Left hindlimb (tissue), 1 donor: ENCODE measurements around the gene NUP37.
"Not testable (repeated sequence)": the region's sequence is repeated elsewhere in the genome, so short reads cannot be mapped to it uniquely, and the experiment has no call there.

ENCODE experiments used
- DNase-seq: peaks from one replicate; pipeline ENCODE4 v3.0.0-alpha.2; 2018

NUP37 gene

DNA sequence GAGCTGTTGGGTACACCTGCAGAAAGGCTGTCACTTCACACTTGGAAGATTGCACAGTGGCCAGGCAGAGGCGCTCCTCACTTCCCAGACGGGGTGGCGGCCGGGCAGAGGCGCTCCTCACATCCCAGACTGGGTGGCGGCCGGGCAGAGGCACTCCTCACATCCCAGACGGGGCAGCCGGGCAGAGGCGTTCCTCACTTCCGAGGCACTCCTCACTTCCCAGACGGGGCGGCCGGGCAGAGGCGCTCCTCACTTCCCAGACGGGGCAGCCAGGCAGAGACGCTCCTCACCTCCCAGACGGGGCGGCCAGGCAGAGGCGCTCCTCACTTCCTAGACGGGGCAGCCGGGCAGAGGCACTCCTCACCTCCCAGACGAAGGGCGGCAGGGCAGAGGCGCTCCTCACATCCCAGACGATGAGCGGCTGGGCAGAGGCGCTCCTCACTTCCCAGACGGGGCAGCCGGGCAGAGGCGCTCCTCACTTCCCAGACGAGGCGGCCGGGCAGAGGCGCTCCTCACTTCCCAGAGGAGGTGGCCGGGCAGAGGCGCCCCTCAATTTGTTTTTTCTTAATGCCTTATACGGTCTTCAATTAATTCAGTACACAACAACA lies 30.6 kb downstream of the NUP37 start:
- DNase-seq, result not testable (repeated sequence)

DNA sequence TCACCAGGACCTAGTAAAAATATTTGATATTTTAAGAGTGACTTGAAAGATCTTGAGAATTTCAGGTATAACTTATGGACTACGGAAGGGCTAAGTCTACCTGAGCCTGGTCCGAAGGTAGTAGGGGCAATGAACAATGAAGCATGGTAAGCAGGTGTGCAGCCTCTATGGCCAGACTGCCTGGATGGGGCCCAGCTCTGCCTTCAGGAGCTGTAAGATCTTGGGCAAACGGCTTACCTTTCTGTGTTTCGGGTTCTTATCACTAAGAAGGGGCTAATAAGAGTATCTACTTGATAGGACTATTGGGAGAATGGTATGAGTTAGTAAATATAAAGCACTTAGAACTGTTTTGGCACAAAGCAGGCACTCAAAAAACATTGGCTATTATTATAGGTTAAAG lies 39.1 kb downstream of the NUP37 start:
- DNase-seq, result no peak

GRCh38 chr12:102072092-102072491 lies 47.8 kb downstream of the NUP37 start:
- not testable (repeated sequence) for DNase-seq

- no peak for DNase-seq
These were observed 50.2 kb downstream of the NUP37 start for GRCh38 chr12:102069707-102070106.

- no peak for DNase-seq
These were observed 52.2 kb downstream of the NUP37 start for GRCh38 chr12:102067574-102068258.

- no peak for DNase-seq
These were observed 55.4 kb downstream of the NUP37 start for GRCh38 chr12:102064476-102064875.

GRCh38 chr12:102063069-102063468 lies 56.8 kb downstream of the NUP37 start:
- no peak for DNase-seq

- DNase-seq, result no peak
These were observed 57.5 kb downstream of the NUP37 start for GRCh38 chr12:102062419-102062806.

- peak; percentile 97 for DNase-seq
These were observed 58.1 kb downstream of the NUP37 start, which contains the start of gene WASHC3 for GRCh38 chr12:102061560-102062418. Gene WASHC3, minus strand, starts transcription at chr12:102061991. Its CDS starts 29 bp downstream, at chr12:102061962.

GRCh38 chr12:102061096-102061559 lies 58.8 kb downstream of the NUP37 start:
- no peak for DNase-seq

- no peak for DNase-seq
These were observed 60.6 kb downstream of the NUP37 start for GRCh38 chr12:102059343-102059742.

DNA sequence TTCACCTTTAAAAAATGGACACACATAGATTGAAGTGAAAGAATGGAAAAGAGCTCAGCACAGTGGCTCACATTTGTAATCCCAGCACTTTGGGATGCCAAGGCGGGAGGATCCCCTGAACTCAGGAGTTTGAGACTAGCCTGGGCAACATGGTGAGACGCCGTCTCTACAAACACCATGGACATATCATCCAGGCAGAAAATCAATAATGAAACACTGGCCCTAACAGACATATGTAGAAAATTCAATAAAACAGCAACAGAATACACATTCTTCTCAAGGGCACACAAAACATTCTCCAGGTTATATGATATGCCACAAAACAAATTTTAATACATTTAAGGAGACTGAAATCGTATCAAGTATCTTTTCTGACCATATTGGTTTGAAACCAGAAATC lies 65.6 kb downstream of the NUP37 start:
- no peak for DNase-seq

DNA sequence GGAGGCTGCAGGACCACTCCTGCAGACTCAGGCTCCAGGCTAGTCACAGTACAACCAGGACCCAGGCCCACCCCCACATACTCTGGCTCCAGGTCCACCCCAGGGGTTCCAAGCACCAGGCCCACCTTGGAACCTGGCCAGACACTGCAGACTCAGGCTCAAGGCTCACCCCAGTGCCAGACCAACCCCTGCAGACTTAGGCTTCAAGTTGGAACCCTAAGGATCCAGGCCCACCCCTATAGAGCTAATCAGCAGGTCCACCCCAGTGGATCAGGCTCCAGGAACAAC lies 66.9 kb downstream of the NUP37 start:
- DNase-seq, result no peak

DNA sequence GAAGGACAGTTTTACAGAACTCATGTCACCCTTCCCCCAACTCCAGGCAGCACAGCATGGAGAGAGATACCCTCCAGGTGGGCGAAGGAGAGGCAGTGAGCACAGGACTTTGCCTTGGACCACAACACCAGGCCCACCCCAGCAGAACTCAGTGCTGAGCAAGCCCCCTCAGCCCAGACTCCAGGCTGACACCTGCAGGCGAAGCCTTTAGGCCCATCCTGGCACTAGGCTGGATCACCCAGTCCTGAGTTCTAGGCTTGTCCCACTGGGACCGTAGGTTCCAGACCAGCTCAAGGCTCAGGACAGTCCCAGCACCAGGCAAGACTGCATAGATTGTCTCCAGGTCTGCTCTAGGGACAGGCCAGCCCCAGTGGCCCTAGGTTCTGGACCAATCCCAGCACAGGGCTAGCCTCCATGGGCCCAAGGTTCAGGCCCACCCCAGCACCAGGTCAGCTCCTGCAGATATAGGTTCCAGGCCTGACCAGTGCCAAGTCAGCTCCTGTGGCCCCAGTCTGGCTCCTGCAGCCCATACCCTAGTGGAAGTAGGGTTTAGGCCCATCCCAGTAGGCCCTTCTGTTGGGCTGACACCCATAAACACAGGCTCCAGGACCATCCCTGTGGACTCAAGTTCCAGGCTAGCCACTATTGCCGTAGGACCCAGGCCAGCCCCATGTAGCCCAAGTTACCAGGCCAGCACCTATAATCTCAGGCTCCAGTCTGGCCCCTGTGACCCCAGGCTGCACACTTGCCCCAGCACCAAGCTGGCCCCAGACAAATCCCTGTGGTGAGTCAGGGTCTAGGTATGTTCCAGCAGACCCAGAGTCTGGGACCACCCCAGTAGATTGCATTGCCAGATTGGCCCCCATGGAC lies 67.5 kb downstream of the NUP37 start:
- DNase-seq, result no peak

DNA sequence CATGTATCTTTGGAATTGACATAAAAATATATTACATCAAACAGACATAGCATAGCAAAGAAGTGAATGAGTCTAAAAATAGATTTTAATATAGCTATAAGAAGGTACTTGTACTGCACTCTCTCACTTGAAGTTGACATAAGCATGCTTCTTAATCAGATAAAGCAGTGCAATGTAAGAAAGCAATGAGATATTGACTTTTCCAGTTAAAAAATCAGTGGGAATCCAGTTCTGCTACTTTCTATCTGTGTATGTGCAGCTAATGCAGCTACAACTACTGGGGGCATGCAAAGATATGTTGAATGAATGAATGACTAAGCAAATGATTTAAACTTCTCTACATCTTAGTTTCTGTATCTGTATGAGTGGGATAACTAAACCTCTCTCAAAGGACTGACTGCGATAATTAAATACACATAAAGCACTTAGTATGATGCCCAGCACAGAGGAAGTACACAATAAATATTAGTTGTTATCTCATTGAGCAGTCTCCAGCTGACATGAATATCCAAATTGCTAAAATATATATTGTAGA lies 68.4 kb downstream of the NUP37 start:
- no peak for DNase-seq

- no peak for DNase-seq
These were observed 69.1 kb downstream of the NUP37 start for GRCh38 chr12:102050660-102051430.

DNA sequence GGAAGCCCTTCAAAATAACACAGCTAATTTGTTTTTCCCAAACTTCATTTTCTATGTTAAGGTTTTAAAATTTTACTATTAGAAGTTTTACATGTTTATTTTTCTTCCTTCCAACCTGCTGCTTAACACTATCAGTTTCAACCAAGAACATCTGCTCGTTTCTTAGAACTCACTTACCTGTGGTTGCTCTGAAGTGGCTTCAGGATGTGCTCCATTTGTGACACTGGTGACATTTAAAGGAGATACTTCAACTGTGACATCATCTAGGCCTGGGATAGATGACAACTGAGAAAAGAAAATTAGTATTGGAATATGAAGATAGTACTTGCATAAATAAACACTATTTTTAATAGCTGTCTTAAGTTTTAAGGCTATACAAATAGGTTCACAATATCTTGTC lies 76.0 kb downstream of the NUP37 start:
- no peak for DNase-seq

DNA sequence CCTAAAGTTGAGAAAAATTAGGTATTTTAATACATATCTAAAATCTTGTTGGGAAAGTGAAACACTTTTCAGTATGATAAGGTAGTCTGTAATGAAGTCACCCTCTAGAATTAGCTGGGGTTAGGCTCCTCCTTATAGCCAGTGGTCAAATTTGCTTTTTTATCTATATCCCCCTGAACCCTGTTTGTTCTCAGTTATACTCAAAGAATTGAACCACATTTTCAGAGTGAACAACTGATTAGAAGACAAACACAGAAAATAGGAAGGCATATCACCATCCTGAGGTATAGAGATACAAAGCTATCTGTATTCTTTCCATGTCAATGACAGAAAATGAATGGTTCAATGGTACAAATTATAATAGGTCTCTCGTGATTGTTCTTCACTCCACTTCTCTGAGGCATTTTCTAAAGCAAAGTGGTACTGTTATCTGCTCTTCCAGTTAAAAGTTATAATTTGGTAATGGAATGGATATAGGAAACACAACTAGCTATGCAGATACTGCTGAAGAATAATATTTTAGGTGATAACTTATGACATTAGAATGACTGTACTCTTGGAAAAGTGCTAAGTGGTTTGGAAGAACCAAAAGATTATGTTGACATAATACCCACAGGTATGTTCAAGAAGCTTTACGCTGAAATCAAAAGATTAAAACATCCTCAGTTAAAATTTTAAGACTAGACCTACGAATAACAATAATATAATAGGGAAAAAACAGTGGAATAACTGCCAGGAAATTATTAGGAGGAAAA lies 85.7 kb downstream of the NUP37 start:
- no peak for DNase-seq

DNA sequence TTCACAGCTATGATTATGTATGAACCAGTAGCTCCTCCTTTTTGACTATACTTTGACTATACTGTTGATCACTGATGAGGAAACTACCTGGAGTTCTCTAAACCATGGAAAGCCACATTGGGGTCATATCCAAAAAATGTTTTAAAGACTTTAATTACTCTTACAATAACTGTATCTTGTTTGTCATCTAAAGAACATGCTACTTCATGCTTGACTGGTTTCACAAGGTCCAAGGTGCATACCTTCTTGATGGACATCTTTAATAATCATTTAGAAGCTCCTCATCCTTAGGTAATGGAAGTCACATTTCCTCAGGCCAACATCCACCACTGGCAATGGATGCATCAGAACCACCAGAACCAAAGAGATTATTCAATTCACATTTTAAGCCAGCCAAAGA lies 88.1 kb downstream of the NUP37 start:
- no peak for DNase-seq

- no peak for DNase-seq
These were observed 90.8 kb downstream of the NUP37 start for GRCh38 chr12:102029141-102029540.

DNA sequence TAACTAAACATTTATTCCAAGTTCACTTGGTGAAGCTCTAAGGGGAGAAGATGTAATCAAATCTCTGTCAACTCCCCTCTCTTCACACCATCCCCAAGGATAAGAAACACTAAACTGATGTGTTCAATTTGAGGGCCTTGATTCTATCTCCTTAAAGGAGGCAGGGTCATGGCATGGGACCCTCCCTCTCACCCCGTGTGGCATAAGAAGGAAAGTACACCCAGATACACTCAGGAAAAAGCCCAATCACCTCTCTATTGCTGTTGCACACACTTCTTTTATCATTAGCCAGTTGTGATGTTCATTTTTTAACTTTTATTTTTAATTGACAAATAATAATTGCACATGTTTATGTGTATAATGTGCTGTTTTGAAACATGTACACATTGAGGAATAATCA lies 93.2 kb downstream of the NUP37 start:
- DNase-seq, result no peak
